Stimulated activated CD8-positive, alpha-beta memory T cell treated with anti-CD3 and anti-CD28 coated beads, Interleukin-7, amount 100 ng/mL, for 4 hours (primary cell): Measurements from ENCODE around the gene DCAF17.
"Not testable (repeated sequence)": the region's sequence is repeated elsewhere in the genome, so short reads cannot be mapped to it uniquely, and the experiment has no call there.

Experiments used
- DNase-seq, 2 donors: peaks; one replicate each; pipeline ENCODE4 v3.0.0-alpha.2; 2020; ENCODE audit warnings: low read depth in 2 of 2

DCAF17 gene

DNA sequence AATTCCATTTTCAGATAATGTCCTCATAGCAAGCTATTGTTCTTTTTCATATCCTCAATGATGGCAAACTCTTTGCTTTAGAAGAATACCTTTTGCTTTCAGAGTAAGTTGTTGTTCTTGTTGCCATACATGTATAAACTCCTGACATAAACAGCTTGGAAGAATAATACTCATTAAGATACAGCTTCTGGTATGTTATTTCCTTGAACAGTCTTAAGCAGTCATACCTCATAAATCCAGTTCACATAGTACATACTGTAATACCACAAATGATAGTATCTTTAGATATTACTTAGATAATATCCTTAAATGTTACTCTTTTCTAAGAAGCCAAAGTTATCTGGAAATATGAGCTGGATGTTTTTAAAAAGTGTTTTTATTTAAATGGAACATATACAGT, 23.4 kb upstream of the DCAF17 start:
- no peak for DNase-seq

GRCh38 chr2:171411214-171411613, 22.8 kb upstream of the DCAF17 start:
- DNase-seq, result no peak

DNA sequence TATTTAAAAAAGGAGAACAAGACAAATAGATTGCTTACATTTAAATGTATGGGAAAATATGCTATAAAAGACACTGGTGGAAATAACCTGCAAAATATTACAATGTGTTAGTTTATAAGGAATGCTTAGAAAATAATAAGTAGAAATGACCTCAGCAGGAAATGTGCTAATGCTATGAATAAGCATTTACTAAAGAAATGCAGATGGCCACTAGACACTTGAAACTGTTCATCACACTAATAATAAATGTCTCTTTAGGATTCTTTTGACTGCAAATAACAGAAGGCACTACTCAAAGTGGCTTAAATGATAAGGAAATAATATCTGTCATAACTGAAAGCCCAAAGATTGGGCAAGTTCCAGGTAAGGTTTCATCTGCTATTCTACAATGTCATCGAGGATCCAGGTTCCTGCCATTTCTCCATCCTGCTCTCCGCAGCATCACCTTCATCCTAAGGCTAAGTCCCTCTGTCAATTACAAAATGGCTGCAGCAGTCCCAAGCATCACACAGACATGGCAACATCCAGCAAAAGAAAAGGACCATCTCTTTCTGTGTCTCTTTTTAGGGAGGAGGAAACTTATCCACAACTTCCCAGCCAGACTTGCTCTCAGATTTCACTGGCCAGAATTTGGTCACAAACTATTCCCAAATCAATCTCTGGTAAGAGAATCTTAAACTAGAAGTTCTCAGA, 22.1 kb upstream of the DCAF17 start:
- no peak for DNase-seq

- no peak for DNase-seq
These were observed 21.4 kb upstream of the DCAF17 start for GRCh38 chr2:171412571-171413175.

- DNase-seq, result not testable (repeated sequence)
These were observed 19.4 kb upstream of the DCAF17 start for GRCh38 chr2:171414645-171415044.

GRCh38 chr2:171416009-171416926, 17.8 kb upstream of the DCAF17 start:
- peak; percentile 63 to 73 for DNase-seq

DNA sequence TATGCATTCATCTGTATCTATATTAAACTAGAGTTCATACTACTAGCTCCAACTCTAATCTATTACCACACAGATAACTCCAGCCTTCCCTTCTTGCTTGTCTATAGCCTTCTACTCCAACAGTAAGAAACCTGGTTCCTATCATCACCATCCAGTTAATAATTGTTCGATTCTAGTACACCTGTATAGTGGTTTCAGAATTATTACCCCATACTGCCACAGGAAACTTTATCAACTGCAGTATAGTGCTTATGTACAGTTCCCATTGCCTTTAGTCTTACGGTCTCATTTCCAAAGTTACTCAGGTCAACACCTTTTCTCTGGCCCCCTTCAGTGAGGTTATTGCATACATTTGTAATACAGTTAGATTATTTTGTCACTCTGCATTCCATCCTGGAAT, 14.7 kb upstream of the DCAF17 start:
- no peak for DNase-seq

- DNase-seq, result no peak
These were observed 13.1 kb upstream of the DCAF17 start for GRCh38 chr2:171420728-171421563.

- not testable (repeated sequence) for DNase-seq
These were observed 11.1 kb upstream of the DCAF17 start for GRCh38 chr2:171422710-171423495.

DNA sequence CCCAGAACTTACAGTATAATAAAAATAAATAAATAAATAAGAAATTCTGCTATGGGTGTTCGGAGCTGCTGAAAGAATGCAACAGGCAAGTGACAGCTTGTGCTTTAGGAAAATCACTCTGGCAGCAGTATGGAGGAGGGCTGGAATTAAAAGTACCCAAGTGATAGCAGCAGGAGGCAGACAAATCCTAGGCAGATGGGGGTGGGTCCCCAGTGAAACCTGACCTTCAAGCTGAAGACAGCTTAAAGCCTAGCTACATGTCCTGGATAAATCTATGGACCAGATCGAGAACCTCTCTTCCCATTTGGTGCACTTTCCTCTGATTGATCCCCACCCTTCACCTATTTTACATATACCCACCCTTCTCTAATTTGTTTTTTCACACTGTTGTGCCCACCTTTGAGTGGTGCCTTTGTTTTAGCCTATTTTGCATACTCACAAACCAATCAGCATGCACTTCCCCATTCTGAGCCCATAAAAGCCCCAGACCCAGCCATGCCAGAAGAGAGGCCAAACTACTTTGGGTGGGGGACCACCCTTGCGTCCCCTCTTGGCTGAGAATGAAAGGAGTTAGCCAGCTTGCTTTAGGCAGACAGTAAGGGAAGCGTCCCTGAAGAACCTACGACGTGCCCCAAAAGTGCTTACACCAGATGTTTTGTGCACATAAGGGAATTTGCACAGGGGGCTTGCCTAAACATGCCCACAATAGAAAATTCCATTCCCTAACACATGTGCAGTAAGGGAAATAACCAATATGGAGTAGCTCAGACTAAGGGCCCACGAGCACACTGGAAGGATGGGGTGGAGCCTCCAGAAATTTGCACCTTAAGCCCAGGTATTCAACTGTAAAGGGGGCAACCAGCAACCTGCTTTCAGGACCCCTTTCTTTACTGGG, 3.3 kb upstream of the DCAF17 start:
- DNase-seq, result no peak

- no peak for DNase-seq
These were observed 2.3 kb upstream of the DCAF17 start for GRCh38 chr2:171431677-171432167.

DNA sequence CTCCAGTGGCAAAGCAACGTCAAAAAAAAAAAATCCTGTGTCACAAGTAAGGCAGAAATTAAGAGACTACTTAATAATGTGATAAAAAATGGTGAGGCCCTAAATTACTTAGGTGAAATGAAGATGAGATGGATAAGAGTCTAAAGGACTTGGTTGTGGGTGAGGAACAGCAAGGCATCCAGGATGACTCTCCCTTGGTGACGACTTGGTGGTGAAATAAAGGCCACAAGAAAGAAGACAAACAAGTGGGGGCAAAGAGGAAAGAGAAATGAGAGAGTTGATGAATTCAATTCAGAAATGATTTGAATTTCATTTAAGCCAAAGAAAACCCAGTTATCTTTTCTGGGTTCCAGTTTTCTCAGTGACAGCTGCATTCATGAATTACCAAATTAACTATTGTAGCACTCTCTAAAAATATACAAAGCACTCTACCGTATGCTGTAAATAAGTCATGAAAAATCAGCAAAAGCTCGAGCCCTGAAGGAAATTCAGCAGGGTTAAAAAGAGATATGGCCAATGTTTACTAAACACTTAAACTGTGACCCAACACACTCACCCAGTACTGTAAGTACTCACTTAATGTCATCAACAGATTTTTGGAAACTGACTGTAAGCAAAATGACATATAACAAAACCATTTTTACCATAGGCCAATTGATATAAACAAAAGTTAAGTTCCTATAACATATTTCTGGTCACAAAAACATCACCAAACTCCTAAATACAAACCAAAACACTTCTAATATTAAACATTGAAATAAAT, 1.6 kb upstream of the DCAF17 start:
- no peak for DNase-seq

GRCh38 chr2:171432969-171433762, 860 bp upstream of the DCAF17 start:
- DNase-seq, result peak; percentile 29 to 43

DNA sequence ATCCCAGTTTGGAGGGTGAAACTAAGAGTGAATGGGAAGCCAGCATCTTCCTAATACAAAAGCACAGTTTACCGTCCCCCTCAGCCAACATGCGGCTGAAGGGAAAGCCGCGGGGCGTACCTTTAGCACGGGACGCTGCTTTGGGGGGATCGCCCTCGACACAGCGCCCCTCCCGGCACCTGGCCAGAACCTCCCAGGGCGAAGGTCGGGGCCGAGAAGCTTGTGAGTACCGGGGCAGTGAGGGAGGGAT, 338 bp upstream of the DCAF17 start, which contains the start of gene METTL8:
Gene METTL8, minus strand, starts transcription at position 228 of the 250 bp plus-strand sequence. CDS start 41,805 bp downstream, outside the sequence.
- DNase-seq, result no peak

DNA sequence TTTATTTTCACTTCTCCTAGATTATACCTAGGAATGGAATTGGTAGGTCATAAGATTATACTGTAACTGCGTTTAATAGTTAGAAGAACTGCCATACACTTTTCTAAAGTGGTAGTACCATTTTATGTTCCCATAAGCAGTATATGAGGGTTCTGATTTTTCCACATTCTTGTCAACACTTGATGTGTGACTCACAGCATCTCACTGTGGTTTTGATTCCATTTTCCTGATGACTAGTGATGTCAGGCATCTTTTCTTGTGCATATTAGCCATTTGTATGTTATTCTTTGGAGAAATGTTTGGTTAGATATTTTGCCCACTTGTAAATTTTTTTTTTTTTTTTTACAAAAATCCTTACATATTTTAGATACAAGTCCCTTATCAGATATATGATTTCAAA, 2.3 kb downstream of the DCAF17 start:
- DNase-seq, result no peak

- DNase-seq, result no peak
These were observed 7.4 kb downstream of the DCAF17 start for GRCh38 chr2:171441470-171441869.

- no peak for DNase-seq
These were observed 13.6 kb downstream of the DCAF17 start for GRCh38 chr2:171447675-171448074.

GRCh38 chr2:171451074-171451473, 17.0 kb downstream of the DCAF17 start:
- DNase-seq, result no peak
